Measurements from ENCODE around the gene PUM2.
A peak's percentile ranks its signal among the peaks of the same experiment; 100 is the strongest.

DNA sequence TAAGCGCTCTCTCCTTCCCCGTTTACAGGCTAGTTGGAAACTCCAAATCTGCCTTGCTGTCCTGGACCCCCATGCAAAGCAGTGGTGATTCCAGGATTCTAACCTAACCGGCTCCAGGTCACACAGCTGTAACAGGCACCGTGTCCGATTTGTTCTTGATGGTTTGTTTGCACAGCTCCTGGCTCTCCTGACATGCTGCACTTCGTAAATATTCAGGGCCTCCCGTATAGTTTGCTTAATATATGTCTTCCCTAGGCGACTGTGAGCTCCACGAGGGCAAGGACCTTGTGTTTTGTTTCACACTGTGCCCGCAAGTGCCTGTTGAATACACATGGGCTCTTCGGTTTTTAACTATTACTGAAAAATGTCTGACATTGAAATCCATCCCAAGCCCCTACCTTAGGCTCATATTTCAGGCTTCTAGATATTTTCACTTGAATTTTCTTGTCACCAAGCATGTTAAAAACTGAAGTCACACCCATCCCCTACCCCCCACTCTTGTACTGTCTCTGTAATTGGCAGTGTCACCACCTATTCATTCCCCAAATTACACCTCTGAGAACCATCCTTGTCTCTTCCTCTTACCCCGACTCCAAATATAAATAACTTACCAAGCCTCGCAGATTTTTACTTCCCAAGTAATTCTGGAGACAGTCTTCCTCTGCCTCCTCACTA lies 1.0 kb upstream of the PUM2 start:
- TF ChIP-seq CBFB (CRISPR knock-in tag; IDR thresholded peaks at IDR 0.05), result no peak; the same call in 1 of the 2 replicates
- TF ChIP-seq, protein P1, sequence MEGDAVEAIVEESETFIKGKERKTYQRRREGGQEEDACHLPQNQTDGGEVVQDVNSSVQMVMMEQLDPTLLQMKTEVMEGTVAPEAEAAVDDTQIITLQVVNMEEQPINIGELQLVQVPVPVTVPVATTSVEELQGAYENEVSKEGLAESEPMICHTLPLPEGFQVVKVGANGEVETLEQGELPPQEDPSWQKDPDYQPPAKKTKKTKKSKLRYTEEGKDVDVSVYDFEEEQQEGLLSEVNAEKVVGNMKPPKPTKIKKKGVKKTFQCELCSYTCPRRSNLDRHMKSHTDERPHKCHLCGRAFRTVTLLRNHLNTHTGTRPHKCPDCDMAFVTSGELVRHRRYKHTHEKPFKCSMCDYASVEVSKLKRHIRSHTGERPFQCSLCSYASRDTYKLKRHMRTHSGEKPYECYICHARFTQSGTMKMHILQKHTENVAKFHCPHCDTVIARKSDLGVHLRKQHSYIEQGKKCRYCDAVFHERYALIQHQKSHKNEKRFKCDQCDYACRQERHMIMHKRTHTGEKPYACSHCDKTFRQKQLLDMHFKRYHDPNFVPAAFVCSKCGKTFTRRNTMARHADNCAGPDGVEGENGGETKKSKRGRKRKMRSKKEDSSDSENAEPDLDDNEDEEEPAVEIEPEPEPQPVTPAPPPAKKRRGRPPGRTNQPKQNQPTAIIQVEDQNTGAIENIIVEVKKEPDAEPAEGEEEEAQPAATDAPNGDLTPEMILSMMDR (CRISPR knock-in tag; IDR thresholded peaks at IDR 0.05), result no peak
- 0 out of 4 replicates have a peak, but pooled peaks of 1 of the 2 experiments have one; percentile 40 for TF ChIP-seq EP300 (IDR thresholded peaks at IDR 0.05; ENCODE audit: low read depth in 2 of 2, low read length in 2 of 2)
- TF ChIP-seq EP300 (CRISPR knock-in tag; IDR thresholded peaks at IDR 0.05; ENCODE audit: borderline replicate concordance), result no peak
- TF ChIP-seq TGIF2 (CRISPR knock-in tag; IDR thresholded peaks at IDR 0.05), result peak; percentile 80
- TF ChIP-seq SMC3 (IDR thresholded peaks at IDR 0.05; ENCODE audit: low read length), result no peak; the same call in 1 of the 2 replicates
- TF ChIP-seq, protein P2, sequence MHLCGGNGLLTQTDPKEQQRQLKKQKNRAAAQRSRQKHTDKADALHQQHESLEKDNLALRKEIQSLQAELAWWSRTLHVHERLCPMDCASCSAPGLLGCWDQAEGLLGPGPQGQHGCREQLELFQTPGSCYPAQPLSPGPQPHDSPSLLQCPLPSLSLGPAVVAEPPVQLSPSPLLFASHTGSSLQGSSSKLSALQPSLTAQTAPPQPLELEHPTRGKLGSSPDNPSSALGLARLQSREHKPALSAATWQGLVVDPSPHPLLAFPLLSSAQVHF (CRISPR knock-in tag; IDR thresholded peaks at IDR 0.05), result no peak
- TF ChIP-seq, protein P3, sequence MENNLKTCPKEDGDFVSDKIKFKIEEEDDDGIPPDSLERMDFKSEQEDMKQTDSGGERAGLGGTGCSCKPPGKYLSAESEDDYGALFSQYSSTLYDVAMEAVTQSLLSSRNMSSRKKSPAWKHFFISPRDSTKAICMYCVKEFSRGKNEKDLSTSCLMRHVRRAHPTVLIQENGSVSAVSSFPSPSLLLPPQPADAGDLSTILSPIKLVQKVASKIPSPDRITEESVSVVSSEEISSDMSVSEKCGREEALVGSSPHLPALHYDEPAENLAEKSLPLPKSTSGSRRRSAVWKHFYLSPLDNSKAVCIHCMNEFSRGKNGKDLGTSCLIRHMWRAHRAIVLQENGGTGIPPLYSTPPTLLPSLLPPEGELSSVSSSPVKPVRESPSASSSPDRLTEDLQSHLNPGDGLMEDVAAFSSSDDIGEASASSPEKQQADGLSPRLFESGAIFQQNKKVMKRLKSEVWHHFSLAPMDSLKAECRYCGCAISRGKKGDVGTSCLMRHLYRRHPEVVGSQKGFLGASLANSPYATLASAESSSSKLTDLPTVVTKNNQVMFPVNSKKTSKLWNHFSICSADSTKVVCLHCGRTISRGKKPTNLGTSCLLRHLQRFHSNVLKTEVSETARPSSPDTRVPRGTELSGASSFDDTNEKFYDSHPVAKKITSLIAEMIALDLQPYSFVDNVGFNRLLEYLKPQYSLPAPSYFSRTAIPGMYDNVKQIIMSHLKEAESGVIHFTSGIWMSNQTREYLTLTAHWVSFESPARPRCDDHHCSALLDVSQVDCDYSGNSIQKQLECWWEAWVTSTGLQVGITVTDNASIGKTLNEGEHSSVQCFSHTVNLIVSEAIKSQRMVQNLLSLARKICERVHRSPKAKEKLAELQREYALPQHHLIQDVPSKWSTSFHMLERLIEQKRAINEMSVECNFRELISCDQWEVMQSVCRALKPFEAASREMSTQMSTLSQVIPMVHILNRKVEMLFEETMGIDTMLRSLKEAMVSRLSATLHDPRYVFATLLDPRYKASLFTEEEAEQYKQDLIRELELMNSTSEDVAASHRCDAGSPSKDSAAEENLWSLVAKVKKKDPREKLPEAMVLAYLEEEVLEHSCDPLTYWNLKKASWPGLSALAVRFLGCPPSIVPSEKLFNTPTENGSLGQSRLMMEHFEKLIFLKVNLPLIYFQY (CRISPR knock-in tag; IDR thresholded peaks at IDR 0.05; ENCODE audit: borderline replicate concordance), result no peak
- no peak for TF ChIP-seq MYC (CRISPR knock-in tag; IDR thresholded peaks at IDR 0.05; ENCODE audit: borderline replicate concordance)
- TF ChIP-seq ZNF143 (CRISPR knock-in tag; IDR thresholded peaks at IDR 0.05), result no peak
- no peak for TF ChIP-seq SIN3B (IDR thresholded peaks at IDR 0.05; ENCODE audit: low read length)
- no peak; the same call in 1 of the 2 replicates for TF ChIP-seq ZNF558 (CRISPR knock-in tag; IDR thresholded peaks at IDR 0.05; ENCODE audit: borderline replicate concordance)
